OCI-LY1 (cell line): ENCODE data around the gene TOR1B.

Source experiments
- CTCF ChIP-seq: fragments of 200-600 bp; sonication (generic), shearing (Covaris generic); IDR thresholded peaks from 2 replicates; pipeline ENCODE4 v1.5.1; 2017; ENCODE audit warnings: mild to moderate bottlenecking, antibody characterized with exemption, low read length, moderate library complexity, mixed read lengths
- EZH2 ChIP-seq: fragments of 200-600 bp; sonication (generic), shearing (Covaris generic); IDR thresholded peaks from 2 replicates; pipeline ENCODE4 v1.8.0; 2017; ENCODE audit warnings: borderline replicate concordance, mixed run types, mild to moderate bottlenecking, antibody characterized with exemption, low read length, moderate library complexity, mixed read lengths

- TF ChIP-seq CTCF = no peak
- no peak for TF ChIP-seq EZH2
Measured at GRCh38 chr9:129835860-129836223, 32.9 kb downstream of the TOR1B start.
